NCI-H526 treated with DMSO at 0.1 percent for 48 hours (cell line): Measurements from ENCODE around the gene DUSP16.
"Not testable (repeated sequence)": the region's sequence is repeated elsewhere in the genome, so short reads cannot be mapped to it uniquely, and the experiment has no call there.

Experiments used
- DNase-seq: peaks from one replicate; lab custom pipeline; 2025; lab: John Stamatoyannopoulos, UW

Gene DUSP16

GRCh38 chr12:12521044-12521485 lies 41.6 kb downstream of the DUSP16 start:
- DNase-seq: no peak

GRCh38 chr12:12520273-12520672 lies 42.4 kb downstream of the DUSP16 start:
- no peak for DNase-seq

- no peak for DNase-seq
Observed at GRCh38 chr12:12519354-12519998, 43.2 kb downstream of the DUSP16 start.

- DNase-seq: no peak
Observed at GRCh38 chr12:12518919-12519318, 43.7 kb downstream of the DUSP16 start.

- no peak for DNase-seq
Observed at GRCh38 chr12:12518464-12518845, 44.2 kb downstream of the DUSP16 start.

GRCh38 chr12:12513416-12514006 lies 49.2 kb downstream of the DUSP16 start:
- no peak for DNase-seq

- no peak for DNase-seq
Observed at GRCh38 chr12:12511895-12512711, 50.6 kb downstream of the DUSP16 start.

GRCh38 chr12:12511021-12511783 lies 51.5 kb downstream of the DUSP16 start:
- DNase-seq: no peak

- DNase-seq: no peak
Observed at GRCh38 chr12:12510551-12510950, 52.1 kb downstream of the DUSP16 start.

- no peak for DNase-seq
Observed at GRCh38 chr12:12510141-12510540, 52.5 kb downstream of the DUSP16 start.

GRCh38 chr12:12508612-12509011 lies 54.1 kb downstream of the DUSP16 start:
- DNase-seq: no peak

GRCh38 chr12:12507121-12507520 lies 55.5 kb downstream of the DUSP16 start:
- DNase-seq: no peak

GRCh38 chr12:12506496-12506890 lies 56.2 kb downstream of the DUSP16 start:
- DNase-seq: no peak

GRCh38 chr12:12505544-12506495 lies 56.8 kb downstream of the DUSP16 start:
- peak; percentile 11 for DNase-seq

- DNase-seq: no peak
Observed at GRCh38 chr12:12503384-12504078, 59.1 kb downstream of the DUSP16 start.

- DNase-seq: no peak
Observed at GRCh38 chr12:12502815-12503151, 59.9 kb downstream of the DUSP16 start.

GRCh38 chr12:12502130-12502814 lies 60.4 kb downstream of the DUSP16 start:
- DNase-seq: not testable (repeated sequence)

- no peak for DNase-seq
Observed at GRCh38 chr12:12501121-12501520, 61.5 kb downstream of the DUSP16 start.

- DNase-seq: no peak
Observed at GRCh38 chr12:12499909-12500604, 62.6 kb downstream of the DUSP16 start.
